Upper lobe of left lung (tissue), 4 donors: ENCODE measurements around the gene RPS6KL1.

Experiments
- EP300 ChIP-seq, 4 donors: sonication (generic); formaldehyde crosslinking; IDR thresholded peaks; one replicate each; pipeline ENCODE4 v1.5.1; 2017; ENCODE audit warnings: antibody characterized with exemption in 4 of 4, control low read depth in 2 of 4
- POLR2A ChIP-seq, 4 donors: fragments of 450-650 bp; IDR thresholded peaks; one replicate each; pipeline ENCODE4 v1.5.1; 2016 to 2017; ENCODE audit warnings: antibody characterized with exemption in 4 of 4, mild to moderate bottlenecking in 2 of 4

DNA sequence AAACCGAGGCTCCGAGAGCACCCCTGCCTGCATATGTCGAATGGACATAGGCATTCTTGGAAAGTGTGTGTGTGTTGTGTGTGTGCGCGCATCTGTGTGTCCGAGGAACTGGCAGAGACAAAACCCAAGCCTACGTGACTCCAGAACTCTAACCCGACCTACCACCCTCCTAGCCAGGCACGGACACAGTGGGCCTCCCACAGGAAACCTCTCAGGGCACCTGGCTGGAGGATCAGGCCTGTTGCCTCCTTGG is 32.9 kb upstream of the RPS6KL1 start:
- TF ChIP-seq POLR2A (IDR thresholded peaks at IDR 0.05) = no peak
- no peak for TF ChIP-seq EP300 (IDR thresholded peaks at IDR 0.05)
